Stimulated activated CD8-positive, alpha-beta memory T cell treated with anti-CD3 and anti-CD28 coated beads, Interleukin-4, amount 100 ng/mL, for 48 hours (primary cell): Measurements from ENCODE around the gene ALKBH6.
A peak's percentile ranks its signal among the peaks of the same experiment; 100 is the strongest.
"Not testable (repeated sequence)": the region's sequence is repeated elsewhere in the genome, so short reads cannot be mapped to it uniquely, and the experiment has no call there.

Experiments used
- DNase-seq: peaks from one replicate; pipeline ENCODE4 v3.0.0-alpha.2; 2020

ALKBH6 gene

GRCh38 chr19:36014012-36014924, at the start of gene ALKBH6:
Gene ALKBH6, minus strand, starts transcription at chr19:36014213. Its CDS starts 816 bp downstream, at chr19:36013397.
- DNase-seq, result peak; percentile 100

DNA sequence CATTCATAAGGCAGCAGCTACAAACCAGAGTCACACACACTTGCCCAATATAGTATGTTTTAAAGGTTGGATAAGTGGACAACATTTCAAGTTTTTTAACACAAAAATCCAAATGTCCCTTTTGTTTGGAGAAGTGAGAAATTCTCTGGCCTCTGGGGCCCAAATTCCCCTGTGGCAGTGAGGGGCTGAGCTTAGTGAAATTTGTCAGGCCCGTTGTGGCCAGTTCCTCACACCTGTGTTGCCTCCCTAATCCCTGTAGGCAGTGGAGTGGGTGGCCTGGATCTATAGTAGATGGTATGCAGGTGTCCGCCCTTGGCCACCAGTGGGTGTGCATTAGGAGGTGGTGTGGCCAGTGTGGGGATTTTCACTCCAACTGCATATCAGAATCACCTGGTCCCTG, 47.4 kb upstream of the ALKBH6 start:
- DNase-seq, result no peak

DNA sequence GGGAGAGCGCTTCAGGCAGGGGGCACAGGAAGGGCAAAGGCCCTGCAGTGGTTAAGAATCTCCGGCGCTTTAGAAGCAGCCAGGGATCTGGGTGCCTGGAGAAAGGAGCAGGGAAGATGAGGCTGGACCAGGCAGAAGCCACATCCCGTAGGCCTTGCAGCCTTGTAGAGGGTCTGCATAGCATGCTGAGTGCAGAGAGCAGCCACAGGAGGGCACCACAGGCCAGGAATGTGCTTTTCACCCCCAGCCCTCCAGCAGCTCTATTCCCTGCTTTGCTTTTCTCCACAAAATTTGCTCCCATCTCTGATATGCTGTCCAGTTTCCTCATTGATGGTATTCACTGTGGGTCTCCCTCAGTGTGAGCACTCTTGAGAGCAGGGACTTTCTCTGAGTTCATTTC, 46.4 kb upstream of the ALKBH6 start:
- peak; percentile 34 for DNase-seq

GRCh38 chr19:36059180-36059910, 45.3 kb upstream of the ALKBH6 start:
- no peak for DNase-seq

- DNase-seq, result no peak
Observed at GRCh38 chr19:36058481-36059179, 44.6 kb upstream of the ALKBH6 start.

DNA sequence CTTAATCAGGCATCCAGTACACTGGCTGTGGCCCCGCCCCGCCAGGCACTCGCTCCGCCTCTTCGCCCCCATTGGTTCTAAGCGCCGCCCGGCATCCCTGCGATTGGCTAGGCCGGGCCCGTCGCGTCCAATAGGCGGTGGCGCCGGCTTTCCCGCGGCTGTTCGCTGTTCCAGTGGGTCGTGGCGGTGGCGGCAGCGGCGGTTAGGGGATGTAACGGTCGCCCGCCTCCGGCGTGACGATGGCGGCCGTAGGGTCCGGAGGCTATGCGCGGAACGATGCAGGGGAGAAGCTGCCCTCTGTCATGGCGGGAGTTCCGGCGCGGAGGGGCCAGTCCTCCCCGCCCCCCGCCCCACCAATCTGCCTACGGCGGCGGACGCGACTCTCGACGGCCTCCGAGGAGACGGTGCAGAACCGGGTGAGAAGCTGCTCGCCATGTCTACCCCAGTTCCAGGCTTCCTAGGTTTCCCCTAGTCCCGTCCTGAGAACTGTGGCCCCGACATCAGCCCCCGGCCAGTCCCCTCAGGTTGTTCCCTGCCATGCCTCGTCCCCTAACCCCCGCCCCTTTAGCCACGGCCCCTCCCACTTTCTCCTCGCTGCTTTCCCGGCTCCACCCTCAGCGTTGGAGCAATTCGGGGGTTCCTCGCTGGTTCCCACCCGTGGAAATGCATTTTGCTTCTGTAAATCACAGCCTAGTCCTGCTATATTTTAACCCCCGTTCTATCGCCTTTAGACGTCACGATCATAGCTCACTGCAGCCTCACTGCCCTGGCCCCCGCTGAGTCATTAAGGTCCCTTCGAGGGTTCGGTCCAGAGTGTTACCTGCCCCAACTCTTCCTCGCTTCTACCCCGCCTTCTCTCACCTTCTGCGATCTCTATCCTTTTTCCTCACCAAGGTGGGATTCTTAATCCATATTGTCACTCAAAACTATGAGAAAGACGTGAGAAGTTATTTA, 41.0 kb upstream of the ALKBH6 start, which contains the start of gene WDR62:
WDR62 (plus strand) TSS at position 165 of the 954 bp plus-strand sequence; CDS start at position 240, 75 bp downstream.
- peak; percentile 97 for DNase-seq

GRCh38 chr19:36054119-36054732, 40.2 kb upstream of the ALKBH6 start, which contains the start of gene THAP8:
Gene THAP8, minus strand, starts transcription at chr19:36054285. Its CDS starts 68 bp downstream, at chr19:36054217.
- peak; percentile 100 for DNase-seq

GRCh38 chr19:36051637-36052036, 37.6 kb upstream of the ALKBH6 start:
- no peak for DNase-seq

DNA sequence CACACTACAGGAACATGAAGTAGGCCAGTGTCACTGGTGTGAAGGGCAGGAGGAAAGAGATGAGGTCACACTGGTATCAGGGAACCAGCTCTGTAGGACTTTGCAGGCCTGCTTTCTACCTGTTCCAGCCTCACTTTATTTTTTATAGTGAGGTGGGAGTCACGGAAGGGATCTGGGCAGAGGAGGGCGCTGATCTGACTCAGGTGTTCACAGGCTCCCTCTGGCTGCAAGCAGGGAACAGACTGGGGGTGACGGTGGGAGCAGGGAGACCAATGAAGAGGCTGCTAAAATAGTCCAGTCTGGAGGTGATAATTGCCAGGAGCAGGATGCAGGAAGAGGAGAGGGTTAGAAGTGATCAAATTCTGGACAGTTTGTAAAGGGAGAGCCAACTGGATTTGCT, 37.2 kb upstream of the ALKBH6 start:
- DNase-seq, result no peak

DNA sequence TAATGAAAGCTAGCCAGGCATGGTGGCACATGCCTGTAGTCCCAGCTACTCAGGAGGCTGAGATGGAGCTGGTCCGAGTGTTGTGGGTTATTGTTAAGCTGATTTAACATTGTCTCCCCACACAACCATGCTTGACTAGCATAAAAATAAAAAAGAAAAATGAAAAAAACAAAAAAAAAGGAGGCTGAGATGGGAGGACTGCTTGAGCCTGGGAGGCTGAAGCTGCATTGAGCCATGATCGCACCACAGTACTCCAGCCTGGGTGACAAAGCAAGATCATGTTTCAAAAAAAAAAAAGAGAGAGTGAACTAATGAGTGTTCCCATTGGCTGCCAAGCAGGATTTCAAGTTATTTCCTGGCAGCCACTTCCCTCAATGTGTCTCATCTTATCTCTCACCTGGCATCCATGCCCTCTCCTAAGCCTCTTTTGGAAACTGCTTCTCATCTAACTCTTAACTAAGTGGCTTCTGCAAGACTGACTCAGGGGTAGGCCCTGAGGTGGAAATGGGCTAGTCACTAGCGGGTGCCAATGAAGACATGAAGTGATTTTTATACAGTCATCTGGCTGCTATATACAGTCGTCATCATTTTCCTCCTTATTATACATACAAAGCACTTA, 35.2 kb upstream of the ALKBH6 start:
- no peak for DNase-seq

DNA sequence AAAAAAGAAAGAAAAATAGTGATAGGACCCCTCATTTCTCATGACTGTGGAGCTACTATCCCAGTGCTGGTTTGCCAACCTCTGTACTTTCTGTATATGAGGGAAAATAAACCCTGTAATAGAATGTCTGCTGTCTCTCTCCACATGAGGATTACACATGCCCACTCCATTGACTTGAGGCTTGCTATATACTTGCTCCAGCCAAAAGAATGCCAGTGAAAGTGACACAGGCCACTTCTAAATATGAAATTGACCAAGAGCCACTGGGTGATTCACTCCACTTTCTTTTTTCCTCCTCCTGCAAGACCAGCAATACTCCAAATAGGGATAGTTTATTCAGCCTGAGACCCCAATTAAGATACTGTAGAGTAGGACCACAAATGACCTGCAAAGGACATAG, 33.8 kb upstream of the ALKBH6 start:
- no peak for DNase-seq

DNA sequence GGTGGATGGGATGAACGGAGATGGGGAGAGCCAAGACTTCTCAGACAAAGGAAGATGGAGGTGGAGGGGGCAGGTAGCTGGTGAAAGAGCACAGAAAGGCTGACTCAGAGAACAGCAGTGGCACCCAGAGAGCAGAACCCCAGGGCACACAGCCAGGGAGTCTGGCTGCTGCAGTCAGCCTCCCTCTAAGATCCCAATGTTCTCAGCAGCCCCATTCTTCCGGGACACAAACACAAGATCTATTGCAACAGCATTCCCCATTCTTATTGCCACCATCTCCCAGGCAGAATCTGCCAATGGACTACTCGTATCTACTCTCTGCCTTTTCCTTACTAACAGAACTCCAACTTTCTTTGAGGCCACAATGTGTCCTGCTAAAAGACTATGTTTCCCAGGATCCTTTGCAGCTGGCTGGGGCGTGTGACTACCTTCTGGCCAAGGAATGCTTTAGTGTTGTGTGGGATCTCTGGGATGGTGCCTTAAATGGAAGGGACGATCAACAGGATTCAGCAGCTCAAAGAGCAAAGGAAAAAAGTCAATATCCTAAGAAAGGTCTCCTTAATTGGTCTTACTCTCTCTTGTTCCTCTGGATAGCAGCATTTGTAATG, 32.5 kb upstream of the ALKBH6 start:
- no peak for DNase-seq

- DNase-seq, result no peak
Observed at GRCh38 chr19:36043952-36044351, 29.9 kb upstream of the ALKBH6 start.

DNA sequence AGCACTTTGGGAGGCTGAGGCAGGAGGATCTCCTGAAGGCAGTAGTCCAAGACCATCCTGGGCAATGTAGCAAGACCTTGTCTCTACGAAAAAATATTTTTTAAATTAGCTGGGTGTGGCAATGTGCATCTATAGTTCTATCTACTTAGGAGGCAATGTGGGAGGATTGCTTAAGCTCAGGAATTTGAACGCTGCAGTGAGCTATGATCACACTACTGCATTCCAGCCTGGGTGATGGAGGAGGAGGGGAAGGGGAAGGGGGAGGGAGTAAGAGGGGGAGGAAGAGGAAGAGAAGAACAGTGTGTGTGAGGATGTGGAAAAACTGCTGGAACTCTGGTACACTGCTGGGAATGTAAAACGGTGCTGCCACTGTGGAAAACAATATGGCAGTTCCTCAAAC, 27.8 kb upstream of the ALKBH6 start:
- no peak for DNase-seq

- DNase-seq, result not testable (repeated sequence)
Observed at GRCh38 chr19:36041092-36041491, 27.1 kb upstream of the ALKBH6 start.

- no peak for DNase-seq
Observed at GRCh38 chr19:36040495-36040894, 26.5 kb upstream of the ALKBH6 start.

GRCh38 chr19:36032251-36033104, 18.5 kb upstream of the ALKBH6 start, which contains the start of gene CLIP3:
Gene CLIP3, minus strand, starts transcription at chr19:36032873. Its CDS starts 516 bp downstream, at chr19:36032357.
- peak; percentile 74 for DNase-seq

DNA sequence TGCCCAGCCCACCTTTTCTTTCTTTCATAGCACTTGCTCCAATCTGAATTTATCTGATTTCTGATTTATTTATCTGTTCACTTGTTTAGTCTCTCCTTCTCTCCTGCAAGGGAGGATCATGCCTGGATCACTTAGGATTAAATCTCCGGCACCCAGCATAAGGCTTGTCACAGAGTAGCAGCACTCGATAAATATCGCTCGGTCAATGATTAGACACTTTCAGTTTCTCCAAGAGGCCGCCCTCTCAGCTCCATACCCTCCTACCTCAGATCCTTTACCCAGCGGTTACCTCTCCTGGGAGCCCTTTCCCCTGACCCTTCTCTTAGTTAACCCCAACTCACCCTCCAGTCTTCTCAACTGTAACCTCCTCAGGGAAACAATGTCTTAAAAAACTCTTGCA, 17.3 kb upstream of the ALKBH6 start:
- no peak for DNase-seq
